SK-N-MC (cell line): ENCODE measurements around the gene KCTD1.

Experiments
- DNase-seq: peaks from one replicate; pipeline ENCODE4 v3.0.0-alpha.2; 2011; ENCODE audit warnings: low read depth, low spot score
- H3K27ac ChIP-seq: fragments of 200-600 bp; sonication (generic); 2 replicates; pipeline ENCODE4 v1.5.1; 2016; ENCODE audit warnings: mixed run types
- H3K36me3 ChIP-seq: fragments of 200-600 bp; sonication (generic); 2 replicates; pipeline ENCODE4 v1.6.1; 2017; ENCODE audit warnings: antibody characterized with exemption, low read length, mixed read lengths; ENCODE audit not compliant: insufficient read depth
- H3K4me3 ChIP-seq: fragments of 200-600 bp; sonication (generic); 2 replicates; pipeline ENCODE4 v1.5.1; 2016
- H3K9ac ChIP-seq: fragments of 200-600 bp; sonication (generic); 2 replicates; pipeline ENCODE4 v1.8.0; 2017; ENCODE audit warnings: mixed run types, mixed read lengths; ENCODE audit not compliant: insufficient read length
- H3K9me3 ChIP-seq: fragments of 200-600 bp; sonication (generic); 2 replicates; pipeline ENCODE4 v1.6.1; 2017; ENCODE audit warnings: low read depth, mild to moderate bottlenecking, antibody characterized with exemption, low read length, moderate library complexity, mixed read lengths
- EZH2 ChIP-seq: fragments of 200-600 bp; sonication (generic); IDR thresholded peaks from one replicate; pipeline ENCODE4 v1.6.1; 2017; ENCODE audit warnings: antibody characterized with exemption
- FOXP2 ChIP-seq: optimal IDR thresholded peaks from 2 replicates; pipeline ENCODE3; 2011; ENCODE audit warnings: mild to moderate bottlenecking, moderate library complexity; ENCODE audit not compliant: insufficient read depth; ENCODE audit errors: extremely low read length, control extremely low read depth
- POLR2AphosphoS5 ChIP-seq: IDR thresholded peaks from 2 replicates; pipeline ENCODE4 v1.6.1; 2012; ENCODE audit warnings: mild to moderate bottlenecking, low read depth, low read length, borderline replicate concordance

The KCTD1 gene

GRCh38 chr18:26462355-26462754, 86.0 kb downstream of the KCTD1 start:
- no peak overlapping the region for H3K9ac ChIP-seq
- peaks cover 5% of the 10 kb centered on the region; the same call in 1 of the 2 replicates for H3K36me3 ChIP-seq
- H3K9me3 ChIP-seq, result no peaks in the 10 kb centered on the region
- no peak overlapping the region for H3K27ac ChIP-seq
- TF ChIP-seq POLR2AphosphoS5 (no peak), FOXP2 (no peak), EZH2 (no peak)
- H3K4me3 ChIP-seq, result no peak overlapping the region
- DNase-seq, result no peak

- no peak overlapping the region for H3K27ac ChIP-seq
- no peak for DNase-seq
Measured at GRCh38 chr18:26461405-26461804, 86.9 kb downstream of the KCTD1 start.

GRCh38 chr18:26460449-26461091, 87.8 kb downstream of the KCTD1 start:
- Histone ChIP-seq H3K4me3 (no peak overlapping the region), H3K9ac (no peak overlapping the region)
- no peak for DNase-seq

More at GRCh38 chr18:26461405-26461804, 86.9 kb downstream of the KCTD1 start:
- Histone ChIP-seq H3K4me3 (no peak overlapping the region), H3K9ac (no peak overlapping the region), H3K36me3 (peaks cover 5% of the 10 kb centered on the region; the same call in 1 of the 2 replicates), H3K9me3 (no peaks in the 10 kb centered on the region)
- no peak for TF ChIP-seq FOXP2
- no peak for TF ChIP-seq EZH2
- no peak for TF ChIP-seq POLR2AphosphoS5

GRCh38 chr18:26459884-26460283, 88.5 kb downstream of the KCTD1 start:
- H3K9ac ChIP-seq, result no peak overlapping the region
- DNase-seq, result no peak
- TF ChIP-seq FOXP2 (no peak), EZH2 (no peak), POLR2AphosphoS5 (no peak)
- H3K4me3 ChIP-seq, result no peak overlapping the region
- peaks cover 5% of the 10 kb centered on the region; the same call in 1 of the 2 replicates for H3K36me3 ChIP-seq
- no peak overlapping the region for H3K27ac ChIP-seq
- H3K9me3 ChIP-seq, result no peaks in the 10 kb centered on the region

More at GRCh38 chr18:26460449-26461091, 87.8 kb downstream of the KCTD1 start:
- no peak for TF ChIP-seq EZH2
- no peak for TF ChIP-seq FOXP2
- no peak for TF ChIP-seq POLR2AphosphoS5
- H3K36me3 ChIP-seq, result peaks cover 5% of the 10 kb centered on the region; the same call in 1 of the 2 replicates
- no peaks in the 10 kb centered on the region for H3K9me3 ChIP-seq
- H3K27ac ChIP-seq, result no peak overlapping the region

- Histone ChIP-seq H3K9ac (no peak overlapping the region), H3K36me3 (peaks cover 9% of the 10 kb centered on the region; the same call in 1 of the 2 replicates), H3K4me3 (no peak overlapping the region), H3K9me3 (no peaks in the 10 kb centered on the region), H3K27ac (no peak overlapping the region)
- DNase-seq, result no peak
- TF ChIP-seq EZH2 (no peak), FOXP2 (no peak), POLR2AphosphoS5 (no peak)
Measured at GRCh38 chr18:26459340-26459739, 89.0 kb downstream of the KCTD1 start.

GRCh38 chr18:26458526-26459232, 89.7 kb downstream of the KCTD1 start:
- no peak overlapping the region for H3K9ac ChIP-seq
- no peak for TF ChIP-seq FOXP2
- TF ChIP-seq EZH2, result no peak
- TF ChIP-seq POLR2AphosphoS5, result no peak
- H3K36me3 ChIP-seq, result peaks cover 10% of the 10 kb centered on the region; the same call in 1 of the 2 replicates
- no peaks in the 10 kb centered on the region for H3K9me3 ChIP-seq
- H3K4me3 ChIP-seq, result no peak overlapping the region
- H3K27ac ChIP-seq, result no peak overlapping the region
- DNase-seq, result no peak

- no peak overlapping the region for H3K27ac ChIP-seq
- no peak overlapping the region for H3K9ac ChIP-seq
- no peak for DNase-seq
- peaks cover 10% of the 10 kb centered on the region; the same call in 1 of the 2 replicates for H3K36me3 ChIP-seq
- H3K9me3 ChIP-seq, result no peaks in the 10 kb centered on the region
- no peak overlapping the region for H3K4me3 ChIP-seq
- no peak for TF ChIP-seq FOXP2
- no peak for TF ChIP-seq POLR2AphosphoS5
- TF ChIP-seq EZH2, result no peak
Measured at GRCh38 chr18:26457611-26458353, 90.6 kb downstream of the KCTD1 start.

GRCh38 chr18:26457195-26457594, 91.2 kb downstream of the KCTD1 start:
- DNase-seq, result no peak
- H3K9ac ChIP-seq, result no peak overlapping the region
- H3K4me3 ChIP-seq, result no peak overlapping the region
- no peak for TF ChIP-seq POLR2AphosphoS5
- TF ChIP-seq FOXP2, result no peak
- no peak for TF ChIP-seq EZH2
- H3K36me3 ChIP-seq, result peaks cover 10% of the 10 kb centered on the region; the same call in 1 of the 2 replicates
- H3K9me3 ChIP-seq, result no peaks in the 10 kb centered on the region
- H3K27ac ChIP-seq, result no peak overlapping the region
